HK-2 (cell line): Measurements from ENCODE around the gene SLC25A36.
A peak's percentile ranks its signal among the peaks of the same experiment; 100 is the strongest.
"Not testable (repeated sequence)": the region's sequence is repeated elsewhere in the genome, so short reads cannot be mapped to it uniquely, and the experiment has no call there.

Experiments
- DNase-seq: peaks from one replicate; pipeline ENCODE4 v3.0.0-alpha.2; 2018; ENCODE audit not compliant: unreplicated experiment

The SLC25A36 gene

DNA sequence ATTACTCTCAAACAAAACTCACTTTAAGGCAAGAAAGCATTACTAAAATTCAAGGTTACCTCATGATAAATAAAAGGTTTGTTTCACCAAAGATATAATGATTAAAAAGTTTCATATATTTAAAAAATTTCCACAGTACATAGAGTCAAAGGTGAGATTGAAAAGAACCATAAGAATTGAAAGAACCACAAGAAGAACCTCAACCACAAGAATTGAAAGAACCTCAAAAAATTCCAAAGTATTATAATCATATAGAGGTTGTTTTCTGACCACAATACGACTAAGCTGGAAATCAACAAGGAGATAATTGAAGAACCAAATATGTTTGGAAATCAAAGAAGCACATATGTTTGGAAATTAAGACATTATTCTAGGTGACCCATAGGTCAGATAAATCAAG is 52.7 kb downstream of the SLC25A36 start:
- no peak for DNase-seq

DNA sequence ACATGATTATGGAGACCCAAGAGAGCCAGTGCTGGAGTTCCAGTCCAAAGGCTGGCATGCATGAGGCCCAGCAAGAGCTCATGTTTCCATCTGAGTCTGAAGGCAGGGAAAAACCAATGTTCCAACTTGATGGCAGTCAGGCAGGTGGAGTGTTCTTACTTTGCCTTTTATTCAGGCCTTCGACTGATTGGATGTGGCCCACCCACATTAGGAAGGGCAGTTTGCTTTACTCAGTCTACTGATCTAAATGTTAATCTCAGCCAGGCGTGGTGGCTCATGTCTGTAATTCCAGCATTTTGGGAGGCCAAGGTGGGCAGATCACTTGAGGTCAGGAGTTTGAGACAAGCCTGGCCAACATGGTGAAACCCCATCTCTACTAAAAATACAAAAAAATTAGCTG is 53.2 kb downstream of the SLC25A36 start:
- not testable (repeated sequence) for DNase-seq

DNA sequence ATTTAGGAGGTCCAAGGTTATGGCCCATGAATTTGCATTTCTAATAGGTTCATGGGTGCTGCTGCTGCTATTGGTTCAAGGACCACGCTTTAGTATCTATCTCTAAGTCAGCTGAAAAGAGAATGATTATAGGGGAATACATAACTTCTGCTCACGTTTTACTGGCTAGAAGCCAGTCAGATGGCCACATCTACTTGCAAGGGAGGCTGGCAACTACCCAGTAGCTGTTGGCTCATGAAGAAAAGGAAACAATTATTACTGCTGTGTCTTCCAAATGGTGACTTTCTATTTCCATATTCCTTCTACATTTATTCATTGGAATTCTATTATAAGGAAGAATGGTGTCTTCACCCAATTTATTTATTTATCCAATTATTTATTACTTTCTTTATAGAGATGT is 54.2 kb downstream of the SLC25A36 start:
- DNase-seq: no peak

DNA sequence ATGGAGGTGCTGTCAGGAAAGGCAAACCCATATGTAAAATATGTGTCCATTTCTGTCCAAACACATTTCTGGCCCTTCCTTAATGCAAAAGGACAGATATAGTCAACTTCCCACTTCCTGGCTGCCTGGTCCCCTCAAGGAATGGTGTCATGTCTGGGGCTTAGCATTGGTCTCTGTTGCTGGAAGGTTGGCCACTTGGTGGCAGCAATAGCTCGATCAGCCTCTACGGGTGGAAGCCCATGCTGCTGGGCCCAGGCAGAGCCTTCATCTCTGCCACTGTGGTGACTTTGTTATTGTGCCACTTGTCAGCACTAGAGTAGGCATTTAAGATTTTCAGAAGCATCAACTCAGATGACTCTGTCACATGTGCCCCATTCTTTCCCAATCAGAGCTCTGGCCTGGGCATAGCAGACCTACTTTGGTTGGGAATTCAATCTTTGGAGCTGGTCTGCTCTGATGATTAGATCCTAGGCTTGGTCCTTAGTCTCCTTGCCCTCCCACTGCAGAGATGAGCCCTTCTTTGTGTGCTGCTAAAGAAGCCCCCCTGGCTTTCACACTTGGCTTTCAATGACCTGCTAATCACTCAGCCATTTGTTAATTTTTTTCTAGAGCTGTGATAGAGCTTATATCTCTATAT is 58.5 kb downstream of the SLC25A36 start:
- peak; percentile 33 for DNase-seq

DNA sequence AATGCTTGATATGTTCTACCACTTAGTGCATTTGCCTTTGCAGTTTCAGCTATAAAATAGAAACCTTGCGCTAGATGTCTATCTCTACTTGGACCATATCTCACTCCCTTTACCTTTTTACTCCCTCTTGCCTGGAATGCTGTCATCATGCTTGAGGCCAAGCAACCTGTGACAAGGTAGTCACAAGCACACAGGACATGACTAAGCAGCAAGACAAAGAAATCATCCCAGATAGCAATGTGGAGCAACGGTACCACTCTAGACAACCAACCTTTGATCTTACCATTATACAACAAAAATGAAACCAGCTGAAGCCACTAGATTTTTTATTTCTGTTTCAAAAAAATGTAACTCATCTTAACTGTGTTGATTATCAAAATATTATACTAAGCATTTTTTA is 59.0 kb downstream of the SLC25A36 start:
- no peak for DNase-seq

DNA sequence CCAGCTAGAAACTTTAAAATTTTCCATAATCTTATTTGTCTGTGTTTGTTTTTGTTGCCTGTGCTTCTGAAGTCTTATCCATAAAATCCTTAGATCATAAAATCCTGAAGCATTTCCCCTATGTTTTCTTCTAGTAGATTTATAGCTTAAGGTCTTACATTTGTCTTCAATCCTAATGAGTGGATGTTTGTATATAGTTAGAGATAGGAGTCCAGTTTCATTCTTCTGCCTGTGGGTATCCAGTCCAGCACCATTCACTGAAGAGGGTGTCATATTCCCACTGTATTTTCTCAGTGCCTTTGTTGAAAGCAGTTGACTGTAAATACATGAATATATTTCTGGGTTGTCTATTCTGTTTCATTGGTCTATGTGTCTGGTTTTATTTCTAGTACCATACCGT is 64.7 kb downstream of the SLC25A36 start:
- no peak for DNase-seq

DNA sequence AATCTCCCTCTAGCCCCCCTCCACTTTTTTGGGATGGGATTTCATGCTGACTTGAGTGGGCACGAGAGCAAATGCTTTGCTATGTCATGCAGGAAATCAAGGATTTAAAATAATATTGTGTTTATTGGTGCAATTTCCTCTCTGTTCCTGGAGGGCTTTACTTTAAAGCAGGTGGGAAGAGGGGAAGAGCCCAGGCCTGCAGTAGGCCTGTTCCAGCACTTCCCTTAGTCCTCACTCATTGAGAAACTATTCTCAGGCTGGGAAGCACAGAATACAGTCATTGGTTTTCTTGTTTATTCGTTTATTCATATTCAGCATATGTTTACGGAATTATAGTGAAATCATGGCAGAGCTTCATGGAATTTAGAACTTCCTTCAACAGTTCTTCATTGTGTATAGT is 67.9 kb downstream of the SLC25A36 start:
- no peak for DNase-seq

DNA sequence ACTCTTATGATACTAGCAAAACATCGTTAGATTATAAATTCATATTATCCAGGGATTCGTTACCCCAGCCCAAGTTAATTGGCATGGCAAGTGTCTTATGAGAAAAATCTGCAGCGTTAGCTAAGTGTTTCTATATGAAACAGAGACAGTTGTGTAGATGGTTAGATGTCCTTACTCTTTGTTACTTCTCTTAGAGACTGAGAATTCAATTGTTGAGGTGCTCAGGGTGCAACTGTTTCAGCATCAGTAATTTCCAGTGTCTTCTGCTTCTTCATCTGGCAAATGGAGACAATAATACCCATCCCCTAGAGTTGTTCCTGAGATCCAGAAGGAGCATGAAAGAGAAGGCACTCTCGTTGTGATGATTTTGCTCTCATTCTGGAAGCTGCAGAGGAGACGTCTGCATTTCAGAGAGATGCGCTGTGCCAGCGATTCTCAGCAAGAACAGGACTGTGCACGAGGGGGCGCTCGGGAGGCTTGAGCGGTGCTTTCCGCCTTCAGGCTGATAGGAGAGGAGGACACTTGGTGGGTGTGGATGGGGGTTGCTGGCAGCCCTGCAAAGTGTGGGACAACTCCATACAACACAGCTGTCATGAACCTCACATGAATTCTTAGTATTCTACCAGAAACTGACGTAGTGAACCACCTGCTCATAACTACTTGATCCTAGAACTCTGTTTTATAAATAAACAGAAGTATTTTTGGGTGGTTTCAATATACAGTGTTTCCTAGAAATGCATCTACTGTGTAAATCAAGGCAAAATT is 69.8 kb downstream of the SLC25A36 start:
- DNase-seq: peak; percentile 72

DNA sequence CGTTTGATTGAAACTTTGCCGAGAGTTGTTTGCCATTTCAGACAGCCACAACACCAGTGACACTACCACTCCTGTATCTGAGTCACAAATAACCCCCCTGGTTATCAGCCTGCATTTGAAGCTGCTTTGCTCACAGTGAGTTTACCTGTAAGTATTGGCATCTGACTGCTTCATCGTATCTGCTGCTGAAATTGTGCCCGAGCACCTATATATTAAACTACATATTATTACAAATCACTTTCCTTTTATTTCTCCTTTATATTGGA is 70.3 kb downstream of the SLC25A36 start:
- no peak for DNase-seq

DNA sequence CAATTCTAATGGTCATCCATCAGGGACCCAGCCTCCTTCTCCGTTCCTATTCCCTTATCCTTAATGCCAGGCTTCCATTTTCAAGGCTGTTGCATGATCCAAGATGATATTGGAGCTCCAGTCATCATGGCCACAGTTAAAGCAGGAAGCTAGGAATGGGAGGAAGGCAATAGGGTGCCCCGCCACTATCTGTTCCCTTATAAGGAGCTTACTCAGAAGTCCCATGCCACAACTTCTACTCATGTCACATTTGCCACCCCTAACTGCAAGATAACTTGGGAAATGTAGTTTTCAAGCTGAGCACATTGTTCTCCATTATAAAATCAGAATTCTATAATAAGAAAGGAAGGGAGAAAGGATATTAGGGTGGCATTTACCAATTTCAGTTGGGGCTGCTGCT is 70.9 kb downstream of the SLC25A36 start:
- DNase-seq: no peak

DNA sequence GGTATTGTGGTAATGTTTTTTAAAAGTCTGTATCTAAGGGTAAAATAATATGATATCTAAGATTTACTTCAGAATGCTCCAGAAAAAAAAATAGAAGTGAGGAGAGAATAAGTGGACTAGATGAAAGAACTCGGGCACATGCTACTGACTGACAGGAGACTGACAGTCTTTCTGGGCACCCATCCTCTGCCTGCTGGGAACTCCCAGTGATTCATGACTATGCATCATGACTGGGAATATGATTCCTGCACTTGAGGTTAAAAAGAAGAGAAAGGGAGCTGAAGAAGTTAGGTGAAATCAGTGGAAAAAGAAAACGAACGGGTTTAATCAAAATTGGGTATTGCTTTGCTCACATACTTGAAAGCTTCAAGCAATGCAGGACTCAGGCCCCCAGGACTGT is 73.8 kb downstream of the SLC25A36 start:
- no peak for DNase-seq

DNA sequence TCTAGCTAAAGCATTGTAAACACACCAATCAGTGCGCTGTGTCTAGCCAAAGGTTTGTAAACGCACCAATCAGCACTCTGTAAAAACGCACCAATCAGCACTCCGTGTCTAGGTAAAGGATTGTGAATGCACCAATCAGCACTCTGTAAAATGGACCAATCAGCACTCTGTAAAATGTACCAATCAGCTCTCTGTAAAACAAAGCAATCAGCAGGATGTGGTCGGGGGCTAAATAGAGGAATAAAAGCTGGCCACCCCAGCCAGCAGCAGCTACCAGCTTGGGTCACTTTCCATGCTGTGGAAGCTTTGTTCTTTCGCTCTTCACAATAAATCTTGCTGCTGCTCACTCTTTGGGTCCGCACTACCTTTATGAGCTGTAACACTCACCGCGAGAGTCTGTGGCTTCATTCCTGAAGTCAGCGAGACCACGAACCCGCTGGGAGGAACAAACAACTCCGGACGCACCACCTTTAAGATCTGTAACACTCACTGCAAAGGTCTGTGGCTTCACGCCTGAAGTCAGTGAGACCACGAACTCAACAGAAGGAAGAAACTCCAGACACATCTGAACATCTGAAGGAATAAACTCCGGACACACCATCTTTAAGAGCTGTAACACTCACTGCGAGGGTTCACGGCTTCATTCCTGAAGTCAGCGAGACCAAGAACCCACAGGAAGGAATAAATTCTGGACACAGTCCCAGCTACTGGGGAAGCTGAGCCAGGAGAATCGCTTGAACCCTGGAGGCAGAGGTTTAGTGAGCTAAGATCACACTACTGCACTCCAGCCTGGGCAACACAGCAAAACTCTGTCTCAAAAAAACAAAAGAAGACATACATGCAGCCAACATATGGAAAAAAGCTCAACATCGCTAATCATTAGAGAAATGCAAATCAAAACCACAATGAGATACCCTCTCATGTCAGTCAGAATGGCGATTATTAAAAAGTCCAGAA is 76.0 kb downstream of the SLC25A36 start:
- DNase-seq: not testable (repeated sequence)

DNA sequence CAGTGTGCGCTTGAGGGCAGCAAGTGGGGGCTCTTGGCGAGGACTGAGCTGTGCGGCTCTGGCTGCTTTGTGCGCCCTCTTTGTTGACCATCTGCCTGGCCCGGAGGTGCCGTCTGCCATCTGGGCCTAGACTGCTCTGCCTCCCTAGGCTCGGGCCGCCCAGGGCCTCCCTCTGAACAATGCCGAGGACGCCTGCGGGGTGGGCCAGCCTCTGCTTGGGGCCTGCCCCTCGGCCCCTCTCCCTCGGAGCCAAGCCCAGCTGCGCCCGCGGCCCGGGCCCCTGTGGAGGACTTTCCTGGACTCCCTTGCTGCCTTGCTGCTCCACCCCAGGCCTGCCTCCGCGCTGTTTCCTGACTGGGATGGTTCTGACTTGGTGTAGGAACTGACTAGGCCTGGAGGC is 77.6 kb downstream of the SLC25A36 start:
- DNase-seq: no peak

DNA sequence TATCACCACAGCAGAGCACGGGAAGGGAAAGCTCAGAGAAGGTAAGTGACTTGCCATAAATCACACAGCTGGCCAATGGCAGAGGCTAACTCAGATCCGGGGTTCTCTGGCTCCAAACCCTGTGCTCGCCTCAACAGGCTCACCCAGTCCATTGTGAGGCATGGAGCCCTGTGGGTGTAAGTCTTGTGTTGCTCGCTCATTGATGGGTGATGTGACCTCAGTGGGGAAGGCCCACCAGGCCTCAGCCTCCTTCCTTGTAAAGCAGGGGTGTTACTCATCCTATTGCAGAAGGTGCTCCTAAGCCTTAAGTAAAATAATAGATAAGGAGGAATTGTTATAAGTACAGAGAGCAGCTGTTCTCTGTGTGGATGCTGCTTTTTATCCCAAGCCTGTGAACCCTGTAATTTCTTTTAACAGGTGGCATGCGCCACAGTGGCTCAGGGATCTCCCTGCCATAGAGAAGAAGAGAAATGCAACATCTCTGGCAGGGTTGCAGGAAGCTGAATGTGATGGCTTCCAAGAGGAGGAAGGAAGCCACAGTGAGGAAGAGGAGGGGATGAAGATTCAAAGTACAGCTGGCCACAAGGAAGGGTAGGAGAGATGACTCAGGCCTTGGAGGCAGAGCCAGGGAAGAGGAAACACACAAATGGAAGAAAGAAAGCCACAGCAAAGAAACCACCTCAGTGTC is 78.7 kb downstream of the SLC25A36 start:
- no peak for DNase-seq

DNA sequence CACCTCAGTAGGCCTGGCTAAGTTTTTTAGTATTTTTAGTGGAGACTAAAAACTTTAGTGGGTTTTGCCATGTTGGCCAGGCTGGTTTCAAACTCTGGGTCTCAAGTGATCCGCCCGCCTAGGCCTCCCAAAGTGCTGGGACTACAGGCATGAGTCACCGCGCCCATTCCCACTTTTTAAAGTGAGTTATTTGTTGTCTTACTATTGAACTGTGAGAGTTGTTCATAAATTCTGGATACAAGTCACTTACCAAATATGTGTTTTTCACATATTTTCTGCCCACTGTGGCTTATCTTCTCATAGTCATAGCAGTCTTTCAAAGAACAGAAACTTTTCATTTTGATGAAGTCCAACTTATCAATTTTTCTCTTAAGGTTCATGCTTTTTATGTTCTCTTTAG is 79.6 kb downstream of the SLC25A36 start:
- DNase-seq: no peak
